IPS-11a (cell line): ENCODE data around the gene ZNF277.
"Not testable (repeated sequence)": the region's sequence is repeated elsewhere in the genome, so short reads cannot be mapped to it uniquely, and the experiment has no call there.

Source experiments
- H3K4me3 ChIP-seq: one replicate; pipeline ENCODE4 v1.5.1; 2013; ENCODE audit warnings: low read depth, low read length, control low read depth

ZNF277 gene

DNA sequence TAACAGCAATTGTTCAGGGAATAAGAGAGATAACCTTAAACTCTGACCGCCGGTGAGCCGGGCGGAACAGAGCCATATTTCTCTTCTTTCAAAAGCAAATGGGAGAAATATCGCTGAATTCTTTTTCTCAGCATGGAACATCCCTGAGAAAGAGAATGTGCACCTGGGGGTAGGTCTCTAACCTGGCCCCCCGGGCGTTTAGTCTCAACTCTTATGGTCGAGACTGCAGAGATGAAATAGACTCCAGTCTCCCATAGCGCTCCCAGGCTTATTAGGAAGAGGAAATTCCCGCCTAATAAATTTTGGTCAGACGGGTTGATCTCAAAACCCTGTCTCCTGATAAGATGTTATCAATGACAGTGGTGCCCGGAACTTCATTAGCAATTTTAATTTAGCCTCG lies 43.5 kb downstream of the ZNF277 start:
- H3K4me3 ChIP-seq: not testable (repeated sequence)

DNA sequence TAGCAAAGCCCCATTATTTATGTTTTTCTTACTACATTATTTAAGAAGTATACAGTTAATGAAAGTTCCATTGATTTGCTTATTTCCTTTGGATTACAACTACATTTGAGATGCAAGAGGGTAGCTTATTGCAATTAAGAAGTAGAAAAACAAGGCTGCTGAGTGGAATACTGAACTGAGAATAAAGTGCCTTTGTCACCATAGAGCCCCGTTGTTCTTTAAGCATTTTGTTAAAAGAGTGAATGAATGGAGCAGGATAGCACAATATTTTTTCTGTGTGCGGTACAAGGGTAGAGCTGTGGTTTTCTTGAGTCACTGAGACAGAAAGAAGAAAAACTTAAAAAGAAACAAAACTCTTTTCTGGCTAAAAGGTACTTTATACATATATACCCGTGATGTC lies 45.6 kb downstream of the ZNF277 start:
- H3K4me3 ChIP-seq: no peak overlapping the region

DNA sequence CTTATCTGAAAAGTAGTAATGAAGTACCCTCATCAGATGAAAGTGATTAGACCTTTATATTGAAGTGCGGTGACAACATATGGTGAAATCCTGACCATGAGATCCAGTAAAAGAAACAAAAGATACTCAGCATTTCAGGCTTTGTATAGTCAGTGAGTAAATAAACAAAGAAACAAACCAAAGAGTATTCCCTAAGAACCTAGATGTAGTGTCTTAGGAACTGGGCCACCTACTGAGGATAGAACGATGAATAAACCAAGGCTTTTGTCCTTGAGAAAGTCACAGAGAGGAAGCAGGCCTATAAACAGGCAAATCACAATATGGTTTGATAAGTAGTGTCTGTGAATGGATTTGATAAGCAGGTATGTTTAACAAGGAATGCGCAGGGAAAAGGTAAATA lies 46.2 kb downstream of the ZNF277 start:
- H3K4me3 ChIP-seq: no peak overlapping the region

GRCh38 chr7:112254156-112254555 lies 47.7 kb downstream of the ZNF277 start:
- no peak overlapping the region for H3K4me3 ChIP-seq

- H3K4me3 ChIP-seq: no peak overlapping the region
These were observed 48.4 kb downstream of the ZNF277 start for GRCh38 chr7:112254709-112255387.

GRCh38 chr7:112255388-112255720 lies 48.9 kb downstream of the ZNF277 start:
- no peak overlapping the region for H3K4me3 ChIP-seq

DNA sequence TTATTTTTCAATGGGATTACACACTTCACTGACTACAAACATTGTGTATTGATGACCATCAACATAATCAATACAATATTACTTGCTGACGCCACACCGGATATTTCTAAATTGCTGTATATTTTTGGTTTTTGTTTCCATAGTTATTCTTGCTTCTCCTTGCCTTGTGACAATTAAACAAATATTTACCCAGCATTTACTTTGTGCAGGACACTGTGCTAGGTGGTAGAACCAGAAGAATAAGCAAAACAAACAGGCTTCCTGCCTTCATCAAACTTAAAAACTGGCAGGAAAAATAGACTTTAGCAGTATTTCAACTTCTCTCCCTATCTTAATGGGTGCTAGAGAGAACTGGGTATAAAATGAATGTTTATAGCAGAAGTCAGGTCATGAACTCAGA lies 50.6 kb downstream of the ZNF277 start:
- no peak overlapping the region for H3K4me3 ChIP-seq

DNA sequence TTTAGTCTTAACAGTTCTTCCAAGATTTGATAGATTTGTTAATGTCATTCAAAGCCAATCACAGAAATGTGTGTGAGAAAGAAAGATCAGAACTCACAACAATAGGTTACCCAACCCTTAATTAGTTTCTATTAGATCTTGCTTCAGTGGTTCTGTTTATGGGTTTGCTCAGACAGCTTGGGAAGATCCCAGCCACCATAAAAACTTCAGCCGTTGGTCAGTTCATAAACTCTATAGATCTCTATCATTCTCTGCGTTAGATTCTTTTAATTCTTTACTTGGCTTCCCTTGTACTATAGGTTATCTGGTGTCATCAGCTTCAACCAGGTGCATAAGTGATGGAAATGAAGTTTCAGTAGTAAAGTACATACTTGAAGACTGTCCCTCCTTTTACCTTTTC lies 54.4 kb downstream of the ZNF277 start:
- no peak overlapping the region for H3K4me3 ChIP-seq

- H3K4me3 ChIP-seq: no peak overlapping the region
These were observed 55.5 kb downstream of the ZNF277 start for GRCh38 chr7:112262036-112262435.

GRCh38 chr7:112262855-112263487 lies 56.5 kb downstream of the ZNF277 start:
- no peak overlapping the region for H3K4me3 ChIP-seq

DNA sequence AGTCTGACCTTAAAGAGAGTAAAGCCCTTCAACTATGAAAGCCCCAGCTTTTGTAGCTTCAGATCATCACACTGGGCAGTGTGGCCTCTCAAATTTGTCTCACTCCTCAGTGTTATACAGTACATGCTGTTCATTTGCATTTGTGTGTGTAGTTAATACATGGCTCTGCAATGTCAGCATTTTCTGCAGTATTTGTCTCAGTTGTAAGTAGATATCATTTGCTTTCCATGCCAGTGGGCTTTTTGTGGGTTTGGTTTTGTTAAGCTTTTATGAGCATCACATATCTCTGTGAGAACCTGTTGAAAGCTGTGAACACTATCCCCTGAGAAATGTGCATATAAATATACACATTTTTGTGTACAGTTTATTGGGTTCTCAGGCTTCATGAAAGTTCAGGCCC lies 57.0 kb downstream of the ZNF277 start:
- no peak overlapping the region for H3K4me3 ChIP-seq

DNA sequence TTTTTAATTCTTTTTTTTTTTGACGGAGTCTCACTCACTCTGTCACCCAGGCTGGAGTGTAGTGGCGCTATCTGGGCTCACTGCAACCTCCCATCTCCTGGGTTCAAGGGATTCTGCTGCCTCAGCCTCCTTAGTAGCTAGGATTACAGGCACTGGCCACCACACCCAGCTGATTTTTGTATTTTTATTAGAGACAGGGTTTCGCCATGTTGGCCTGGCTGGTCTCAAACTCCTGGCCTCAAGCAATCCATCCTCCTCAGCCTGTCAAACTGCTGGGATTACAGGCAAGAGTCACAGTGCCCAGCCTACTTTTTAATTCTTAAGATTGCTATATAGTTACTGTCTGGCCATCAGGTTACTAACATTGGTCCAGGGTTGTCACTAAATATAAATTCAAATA lies 59.6 kb downstream of the ZNF277 start:
- H3K4me3 ChIP-seq: no peak overlapping the region

DNA sequence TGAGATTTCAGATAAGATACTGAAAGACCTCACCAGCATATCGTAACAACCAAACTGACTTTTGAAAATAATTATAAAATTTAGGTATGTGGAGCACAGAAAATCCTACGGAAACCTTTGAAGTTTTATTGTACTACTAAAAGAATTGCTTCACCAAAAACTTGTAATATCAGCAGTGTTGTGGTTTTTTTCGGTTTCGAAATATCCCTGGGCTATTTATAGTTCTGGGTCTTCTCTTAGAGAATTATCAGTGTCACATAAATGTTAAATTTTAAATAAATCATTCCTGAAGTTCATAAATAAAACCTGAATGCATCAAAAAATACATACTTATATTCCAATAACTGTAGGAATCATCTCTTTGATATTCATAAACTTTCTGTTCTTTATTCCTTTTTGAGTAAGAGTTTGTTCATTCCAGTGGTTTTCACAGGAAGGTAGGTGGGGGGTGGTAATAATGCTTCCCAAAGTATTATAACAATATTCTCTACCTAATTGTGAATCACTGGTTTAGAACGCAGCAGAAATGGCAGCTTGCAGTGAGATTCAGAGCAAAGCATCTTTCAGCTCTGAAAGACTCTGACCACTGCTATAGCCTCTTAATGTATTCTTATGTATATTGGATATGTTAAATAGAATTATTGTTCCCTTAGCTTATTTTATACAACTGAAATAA lies 60.2 kb downstream of the ZNF277 start:
- no peak overlapping the region for H3K4me3 ChIP-seq

- no peak overlapping the region for H3K4me3 ChIP-seq
These were observed 61.6 kb downstream of the ZNF277 start for GRCh38 chr7:112267944-112268691.

DNA sequence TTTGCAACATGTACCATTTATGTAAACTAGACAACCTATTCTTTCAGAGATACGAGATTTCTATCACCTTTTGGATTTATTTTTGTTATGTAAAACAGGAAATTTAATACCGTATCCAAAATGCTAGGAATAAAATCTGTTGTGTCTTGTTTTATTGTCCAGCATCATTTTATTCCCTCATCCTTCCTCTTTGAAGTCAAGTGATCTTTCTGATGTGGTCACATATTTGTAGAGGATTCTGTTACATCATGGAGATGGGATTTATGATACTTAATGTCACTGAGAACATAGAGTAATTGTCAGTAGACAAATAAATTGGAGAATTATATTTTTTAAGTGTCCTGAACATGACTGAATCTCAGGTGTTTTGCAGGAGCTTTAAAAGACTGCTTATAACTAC lies 64.7 kb downstream of the ZNF277 start:
- H3K4me3 ChIP-seq: no peak overlapping the region

DNA sequence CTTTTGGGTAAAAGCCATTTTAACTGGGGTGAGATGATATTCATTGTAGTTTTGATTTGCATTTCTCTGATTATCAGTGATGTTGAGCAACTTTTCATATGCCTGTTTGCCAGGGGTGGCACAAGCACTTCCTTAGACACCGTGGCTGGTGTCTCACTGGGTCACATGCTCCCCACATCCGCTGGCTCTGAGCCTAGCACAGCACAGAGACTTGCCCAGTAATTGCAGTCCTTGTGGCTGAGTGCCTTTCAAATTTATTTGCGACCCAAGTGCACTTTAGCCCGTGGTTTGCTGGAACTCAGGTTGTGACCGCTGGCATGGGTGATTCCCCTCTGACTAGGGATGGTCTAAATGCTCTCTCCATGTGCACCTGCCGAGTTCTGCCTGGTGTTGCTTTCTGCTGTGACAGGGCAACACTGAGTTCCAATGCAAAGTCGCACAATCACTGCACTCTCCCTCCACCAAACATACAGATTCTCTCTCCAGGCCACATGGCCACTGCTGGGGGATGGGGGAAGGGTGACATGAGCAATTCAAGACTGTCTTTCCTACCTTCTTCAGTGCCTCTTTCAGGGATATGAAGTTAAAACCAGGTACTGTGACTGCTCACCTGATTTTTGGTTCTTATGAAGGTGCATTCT lies 66.5 kb downstream of the ZNF277 start:
- H3K4me3 ChIP-seq: no peak overlapping the region

GRCh38 chr7:112279042-112279441 lies 72.5 kb downstream of the ZNF277 start:
- H3K4me3 ChIP-seq: no peak overlapping the region

DNA sequence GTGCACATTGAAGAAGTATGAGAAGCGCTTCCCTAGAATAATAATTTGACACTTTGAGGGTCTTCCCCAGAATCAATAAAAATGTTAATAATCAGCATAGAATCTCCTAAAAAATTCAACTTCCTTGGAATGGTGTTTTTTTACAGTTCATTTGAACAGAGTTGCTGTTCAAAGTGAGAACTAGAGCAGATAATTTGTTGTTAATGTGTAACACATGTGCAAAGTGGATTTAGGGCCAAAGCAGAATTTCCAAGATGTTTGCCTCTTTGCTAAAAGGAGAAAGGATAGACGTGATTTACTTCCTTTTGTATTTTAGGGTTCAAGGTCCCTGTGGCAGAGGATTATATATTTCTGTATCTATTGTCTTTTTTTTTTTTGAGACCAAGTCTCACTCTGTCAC lies 73.8 kb downstream of the ZNF277 start:
- H3K4me3 ChIP-seq: no peak overlapping the region

- H3K4me3 ChIP-seq: no peak overlapping the region
These were observed 76.1 kb downstream of the ZNF277 start for GRCh38 chr7:112282476-112283188.

GRCh38 chr7:112283382-112283910 lies 77.0 kb downstream of the ZNF277 start:
- H3K4me3 ChIP-seq: no peak overlapping the region
